ENCODE measurements around the gene OR6Q1.
"Not testable (repeated sequence)": the region's sequence is repeated elsewhere in the genome, so short reads cannot be mapped to it uniquely, and the experiment has no call there.

Gene OR6Q1

DNA sequence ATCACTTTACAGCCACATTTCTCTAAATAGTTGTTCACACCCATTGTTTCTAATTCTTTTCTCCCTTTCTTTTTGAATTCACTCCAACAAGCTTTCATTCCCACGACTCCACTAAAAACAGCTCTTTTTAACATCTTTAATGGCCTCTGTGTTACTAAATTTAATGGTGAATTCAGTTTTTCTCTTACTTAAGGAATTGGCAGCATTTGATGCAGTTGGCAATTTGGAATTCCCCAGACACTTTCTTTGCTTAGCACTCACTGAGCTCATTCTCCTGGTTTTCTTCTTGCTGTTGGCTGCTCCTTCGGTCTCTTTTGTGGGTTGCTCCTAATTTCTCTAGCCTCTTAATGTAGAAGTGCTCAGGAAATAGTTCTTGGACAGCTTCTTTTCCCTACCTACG, 47.6 kb upstream of the OR6Q1 start:
- H3K27me3 ChIP-seq (ENCODE audit: insufficient read depth, low read length, poor library complexity, severe bottlenecking): no peaks in the 10 kb centered on the region
- no peaks in the 10 kb centered on the region for H3K36me3 ChIP-seq (ENCODE audit: insufficient read depth, low read length)
- no peak overlapping the region for H3K4me2 ChIP-seq (ENCODE audit: low read depth, low read length, poor library complexity, severe bottlenecking)
- no peaks in the 10 kb centered on the region for H3K9me2 ChIP-seq (replicated peaks; ENCODE audit: low read depth, low read length)
- no peak overlapping the region for H3K9ac ChIP-seq (ENCODE audit: low read depth, low read length, poor library complexity, severe bottlenecking)
- H3K4me3 ChIP-seq (ENCODE audit: low read length, poor library complexity, severe bottlenecking): no peak overlapping the region
- TF ChIP-seq, protein P1, sequence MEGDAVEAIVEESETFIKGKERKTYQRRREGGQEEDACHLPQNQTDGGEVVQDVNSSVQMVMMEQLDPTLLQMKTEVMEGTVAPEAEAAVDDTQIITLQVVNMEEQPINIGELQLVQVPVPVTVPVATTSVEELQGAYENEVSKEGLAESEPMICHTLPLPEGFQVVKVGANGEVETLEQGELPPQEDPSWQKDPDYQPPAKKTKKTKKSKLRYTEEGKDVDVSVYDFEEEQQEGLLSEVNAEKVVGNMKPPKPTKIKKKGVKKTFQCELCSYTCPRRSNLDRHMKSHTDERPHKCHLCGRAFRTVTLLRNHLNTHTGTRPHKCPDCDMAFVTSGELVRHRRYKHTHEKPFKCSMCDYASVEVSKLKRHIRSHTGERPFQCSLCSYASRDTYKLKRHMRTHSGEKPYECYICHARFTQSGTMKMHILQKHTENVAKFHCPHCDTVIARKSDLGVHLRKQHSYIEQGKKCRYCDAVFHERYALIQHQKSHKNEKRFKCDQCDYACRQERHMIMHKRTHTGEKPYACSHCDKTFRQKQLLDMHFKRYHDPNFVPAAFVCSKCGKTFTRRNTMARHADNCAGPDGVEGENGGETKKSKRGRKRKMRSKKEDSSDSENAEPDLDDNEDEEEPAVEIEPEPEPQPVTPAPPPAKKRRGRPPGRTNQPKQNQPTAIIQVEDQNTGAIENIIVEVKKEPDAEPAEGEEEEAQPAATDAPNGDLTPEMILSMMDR (conservative IDR thresholded peaks at IDR 0.05; ENCODE audit: low read length): no peak
- no peaks in the 10 kb centered on the region for H3F3A ChIP-seq (ENCODE audit: low read depth)
- H2AFZ ChIP-seq (ENCODE audit: low read length): no peak overlapping the region
- no peaks in the 10 kb centered on the region for H4K20me1 ChIP-seq (ENCODE audit: insufficient read depth, low read length, poor library complexity, severe bottlenecking)
- H3K9me3 ChIP-seq (ENCODE audit: insufficient read depth, low read depth, low read length): no peaks in the 10 kb centered on the region
- no peaks in the 10 kb centered on the region for H3K79me2 ChIP-seq (ENCODE audit: insufficient read depth, low read length)
- H3K4me1 ChIP-seq (ENCODE audit: insufficient read depth, low read length, poor library complexity, severe bottlenecking): no peaks in the 10 kb centered on the region

DNA sequence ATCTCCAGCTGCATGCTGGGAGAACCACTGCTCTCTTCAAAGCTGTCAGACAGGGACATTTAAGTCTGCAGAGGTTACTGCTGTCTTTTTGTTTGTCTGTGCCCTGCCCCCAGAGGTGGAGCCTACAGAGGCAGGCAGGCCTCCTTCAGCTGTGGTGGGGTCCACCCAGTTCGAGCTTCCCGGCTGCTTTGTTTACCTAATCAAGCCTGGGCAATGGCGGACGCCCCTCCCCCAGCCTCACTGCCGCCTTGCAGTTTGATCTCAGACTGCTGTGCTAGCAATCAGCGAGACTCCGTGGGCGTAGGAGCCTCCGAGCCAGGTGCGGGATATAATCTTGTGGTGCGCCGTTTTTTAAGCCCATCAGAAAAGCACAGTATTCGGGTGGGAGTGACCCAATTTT, 31.2 kb upstream of the OR6Q1 start:
- H3K4me1 ChIP-seq (ENCODE audit: insufficient read depth, low read length, poor library complexity, severe bottlenecking); H3K79me2 ChIP-seq (ENCODE audit: insufficient read depth, low read length); H3K4me3 ChIP-seq (ENCODE audit: low read length, poor library complexity, severe bottlenecking); H4K20me1 ChIP-seq (ENCODE audit: insufficient read depth, low read length, poor library complexity, severe bottlenecking); H2AFZ ChIP-seq (ENCODE audit: low read length); H3K9ac ChIP-seq (ENCODE audit: low read depth, low read length, poor library complexity, severe bottlenecking); H3K36me3 ChIP-seq (ENCODE audit: insufficient read depth, low read length); H3F3A ChIP-seq (ENCODE audit: low read depth); H3K9me3 ChIP-seq (ENCODE audit: insufficient read depth, low read depth, low read length); H3K9me2 ChIP-seq (replicated peaks; ENCODE audit: low read depth, low read length); H3K27me3 ChIP-seq (ENCODE audit: insufficient read depth, low read length, poor library complexity, severe bottlenecking); H3K4me2 ChIP-seq (ENCODE audit: low read depth, low read length, poor library complexity, severe bottlenecking): not testable (repeated sequence)

DNA sequence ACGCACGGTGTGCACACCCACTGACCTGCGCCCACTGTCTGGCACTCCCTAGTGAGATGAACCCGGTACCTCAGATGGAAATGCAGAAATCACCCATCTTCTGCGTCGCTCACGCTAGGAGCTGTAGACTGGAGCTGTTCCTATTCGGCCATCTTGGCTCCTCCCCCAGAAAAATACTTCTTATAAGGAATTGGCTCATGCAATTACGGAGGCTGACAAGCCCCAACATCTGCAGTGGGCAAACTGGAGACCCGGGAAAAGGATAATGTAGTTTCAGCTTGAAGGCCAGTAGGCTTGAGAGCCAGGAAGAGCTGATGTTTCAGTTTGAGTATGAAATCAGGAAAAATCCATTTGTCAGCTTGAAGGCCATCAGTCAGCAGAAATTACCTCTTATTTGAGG, 30.7 kb upstream of the OR6Q1 start:
- H3K4me3 ChIP-seq (ENCODE audit: low read length, poor library complexity, severe bottlenecking); H3K36me3 ChIP-seq (ENCODE audit: insufficient read depth, low read length); H2AFZ ChIP-seq (ENCODE audit: low read length); H3K4me1 ChIP-seq (ENCODE audit: insufficient read depth, low read length, poor library complexity, severe bottlenecking); H3K79me2 ChIP-seq (ENCODE audit: insufficient read depth, low read length); H3K4me2 ChIP-seq (ENCODE audit: low read depth, low read length, poor library complexity, severe bottlenecking); H3K9ac ChIP-seq (ENCODE audit: low read depth, low read length, poor library complexity, severe bottlenecking); H4K20me1 ChIP-seq (ENCODE audit: insufficient read depth, low read length, poor library complexity, severe bottlenecking); H3K27me3 ChIP-seq (ENCODE audit: insufficient read depth, low read length, poor library complexity, severe bottlenecking); H3K9me2 ChIP-seq (replicated peaks; ENCODE audit: low read depth, low read length); H3K9me3 ChIP-seq (ENCODE audit: insufficient read depth, low read depth, low read length); H3F3A ChIP-seq (ENCODE audit: low read depth): not testable (repeated sequence)

DNA sequence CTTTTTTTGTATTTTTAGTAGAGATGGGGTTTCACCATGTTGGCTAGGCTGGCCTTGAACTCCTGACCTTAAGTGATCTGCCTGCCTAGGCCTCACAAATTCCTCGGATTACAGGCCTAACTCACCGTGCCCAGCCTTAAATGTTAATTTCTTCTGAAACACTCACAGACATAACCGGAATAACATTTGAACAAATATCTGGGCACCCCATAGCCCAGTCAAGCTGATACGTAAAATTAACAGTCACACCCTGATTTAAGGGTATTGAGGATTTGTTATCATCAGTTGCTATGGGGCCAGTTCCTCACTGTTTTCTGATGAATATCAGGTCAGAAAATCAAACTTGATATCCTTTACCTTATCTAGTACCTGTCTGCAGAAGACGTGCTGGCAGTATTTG, 30.1 kb upstream of the OR6Q1 start:
- no peaks in the 10 kb centered on the region for H3K9me3 ChIP-seq (ENCODE audit: insufficient read depth, low read depth, low read length)
- H3K9ac ChIP-seq (ENCODE audit: low read depth, low read length, poor library complexity, severe bottlenecking): no peak overlapping the region
- no peak for TF ChIP-seq EZH2phosphoT487 (IDR thresholded peaks at IDR 0.05; ENCODE audit: borderline replicate concordance)
- no peaks in the 10 kb centered on the region for H3K27me3 ChIP-seq (ENCODE audit: insufficient read depth, low read length, poor library complexity, severe bottlenecking)
- no peaks in the 10 kb centered on the region for H3K36me3 ChIP-seq (ENCODE audit: insufficient read depth, low read length)
- H3K4me1 ChIP-seq (ENCODE audit: insufficient read depth, low read length, poor library complexity, severe bottlenecking): no peaks in the 10 kb centered on the region
- no peak overlapping the region for H3K4me2 ChIP-seq (ENCODE audit: low read depth, low read length, poor library complexity, severe bottlenecking)
- H3K9me2 ChIP-seq (replicated peaks; ENCODE audit: low read depth, low read length): no peaks in the 10 kb centered on the region
- H3F3A ChIP-seq (ENCODE audit: low read depth): no peaks in the 10 kb centered on the region
- H3K79me2 ChIP-seq (ENCODE audit: insufficient read depth, low read length): no peaks in the 10 kb centered on the region
- no peaks in the 10 kb centered on the region for H4K20me1 ChIP-seq (ENCODE audit: insufficient read depth, low read length, poor library complexity, severe bottlenecking)
- H3K4me3 ChIP-seq (ENCODE audit: low read length, poor library complexity, severe bottlenecking): no peak overlapping the region
- H2AFZ ChIP-seq (ENCODE audit: low read length): no peak overlapping the region

DNA sequence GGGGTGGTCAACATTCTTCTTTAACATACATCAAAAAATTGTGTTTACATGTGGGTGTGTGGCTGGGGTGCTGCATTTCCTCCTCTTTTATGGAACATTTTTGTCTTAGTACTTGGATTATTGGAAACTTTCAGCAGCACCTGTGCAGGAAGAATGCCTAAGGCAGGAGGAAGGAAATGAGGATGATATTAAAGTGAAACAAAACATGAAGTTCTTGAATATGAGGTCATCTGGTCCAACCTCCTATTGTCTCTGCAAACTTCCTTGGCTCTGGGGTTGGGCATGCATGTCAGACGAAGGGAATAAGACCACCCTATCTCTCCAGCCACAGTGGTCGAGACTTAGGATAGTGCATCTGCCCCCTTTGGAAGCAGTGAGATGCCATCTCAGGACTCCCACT, 27.7 kb upstream of the OR6Q1 start:
- no peaks in the 10 kb centered on the region for H3K9me3 ChIP-seq (ENCODE audit: insufficient read depth, low read depth, low read length)
- H4K20me1 ChIP-seq (ENCODE audit: insufficient read depth, low read length, poor library complexity, severe bottlenecking): no peaks in the 10 kb centered on the region
- H3F3A ChIP-seq (ENCODE audit: low read depth): no peaks in the 10 kb centered on the region
- H2AFZ ChIP-seq (ENCODE audit: low read length): no peak overlapping the region
- no peaks in the 10 kb centered on the region for H3K36me3 ChIP-seq (ENCODE audit: insufficient read depth, low read length)
- H3K4me3 ChIP-seq (ENCODE audit: low read length, poor library complexity, severe bottlenecking): no peak overlapping the region
- H3K4me2 ChIP-seq (ENCODE audit: low read depth, low read length, poor library complexity, severe bottlenecking): no peak overlapping the region
- no peak for TF ChIP-seq EZH2phosphoT487 (IDR thresholded peaks at IDR 0.05; ENCODE audit: borderline replicate concordance)
- TF ChIP-seq, protein P1 (conservative IDR thresholded peaks at IDR 0.05; ENCODE audit: low read length): no peak
- no peaks in the 10 kb centered on the region for H3K79me2 ChIP-seq (ENCODE audit: insufficient read depth, low read length)
- H3K27me3 ChIP-seq (ENCODE audit: insufficient read depth, low read length, poor library complexity, severe bottlenecking): no peaks in the 10 kb centered on the region
- no peaks in the 10 kb centered on the region for H3K4me1 ChIP-seq (ENCODE audit: insufficient read depth, low read length, poor library complexity, severe bottlenecking)
- no peaks in the 10 kb centered on the region for H3K9me2 ChIP-seq (replicated peaks; ENCODE audit: low read depth, low read length)
- no peak overlapping the region for H3K9ac ChIP-seq (ENCODE audit: low read depth, low read length, poor library complexity, severe bottlenecking)

Measured in Loucy (cell line).